Measurements from ENCODE around the gene LYZL2.
A peak's percentile ranks its signal among the peaks of the same experiment; 100 is the strongest.
"Not testable (repeated sequence)": the region's sequence is repeated elsewhere in the genome, so short reads cannot be mapped to it uniquely, and the experiment has no call there.

The LYZL2 gene

GRCh38 chr10:30598105-30598776 is 31.3 kb downstream of the LYZL2 start:
- DNase-seq (ENCODE audit: low spot score), result no peak
- TF ChIP-seq CTCF (IDR thresholded peaks at IDR 0.05; ENCODE audit: extremely low read depth, missing control alignments), result no peak

GRCh38 chr10:30597433-30597824 is 32.1 kb downstream of the LYZL2 start:
- DNase-seq (ENCODE audit: low spot score), result not testable (repeated sequence)

- not testable (repeated sequence) for DNase-seq (ENCODE audit: low spot score)
Measured at GRCh38 chr10:30596493-30597432, 32.8 kb downstream of the LYZL2 start.

- TF ChIP-seq CTCF (IDR thresholded peaks at IDR 0.05; ENCODE audit: extremely low read depth, missing control alignments), result no peak
Measured at GRCh38 chr10:30596013-30596412, 33.5 kb downstream of the LYZL2 start.

GRCh38 chr10:30594077-30594476 is 35.5 kb downstream of the LYZL2 start:
- DNase-seq (ENCODE audit: low spot score), result no peak
- no peak for TF ChIP-seq CTCF (IDR thresholded peaks at IDR 0.05; ENCODE audit: extremely low read depth, missing control alignments)

More at GRCh38 chr10:30596013-30596412, 33.5 kb downstream of the LYZL2 start:
- no peak for DNase-seq (ENCODE audit: low spot score)

- DNase-seq (ENCODE audit: low spot score), result not testable (repeated sequence)
Measured at GRCh38 chr10:30592770-30593169, 36.8 kb downstream of the LYZL2 start.

- TF ChIP-seq CTCF (IDR thresholded peaks at IDR 0.05; ENCODE audit: extremely low read depth, missing control alignments), result peak; percentile 46
- peak; percentile 42 for DNase-seq (ENCODE audit: low spot score)
Measured at GRCh38 chr10:30591249-30591670, 38.3 kb downstream of the LYZL2 start.

- TF ChIP-seq CTCF (IDR thresholded peaks at IDR 0.05; ENCODE audit: extremely low read depth, missing control alignments), result no peak
- no peak for DNase-seq (ENCODE audit: low spot score)
Measured at GRCh38 chr10:30589441-30589840, 40.1 kb downstream of the LYZL2 start.
